Uterus (tissue), 4 donors: ENCODE results near the gene DDX27. TPM values are rescaled to one million over a fixed set of nuclear protein-coding genes. Genes with fewer than 3 reads are reported as not detected.

Experiments used
- DNase-seq, 2 donors: peaks; one replicate each; pipeline ENCODE4 v3.0.0-alpha.2; 2019 to 2020
- H3K27ac ChIP-seq, 2 donors: fragments of 200-600 bp; sonication (generic); 1 replicate in 1 of 2; 2 replicates in 1 of 2; pipeline ENCODE4 v1.5.1; 2016 to 2018
- H3K27me3 ChIP-seq, 2 donors: fragments of 200-600 bp; sonication (generic); one replicate each; pipeline ENCODE4 v1.5.1; 2018 to 2019; ENCODE audit warnings: control low read depth in 1 of 2
- H3K36me3 ChIP-seq, 2 donors: fragments of 200-600 bp; sonication (generic); one replicate each; pipeline ENCODE4 v1.5.1; 2019; ENCODE audit warnings: control low read depth in 1 of 2
- H3K4me1 ChIP-seq, 2 donors: fragments of 200-600 bp; sonication (generic); one replicate each; pipeline ENCODE4 v1.5.1; 2018 to 2019; ENCODE audit warnings: control low read depth in 1 of 2
- H3K4me3 ChIP-seq, 2 donors: fragments of 200-600 bp; sonication (generic); 1 replicate in 1 of 2; 2 replicates in 1 of 2; pipeline ENCODE4 v1.5.1; 2018 to 2019; ENCODE audit warnings: mild to moderate bottlenecking in 1 of 2
- H3K9me3 ChIP-seq, 2 donors: fragments of 200-600 bp; sonication (generic); one replicate each; pipeline ENCODE4 v1.5.1; 2019; ENCODE audit warnings: control low read depth in 1 of 2
- CTCF ChIP-seq, 4 experiments: fragments of 200-600 bp in 2 of 4; fragments of 450-650 bp in 2 of 4; sonication (generic) in 2 of 4; IDR thresholded peaks; one replicate each; pipeline ENCODE4 v1.5.1; 2016 to 2019; ENCODE audit warnings: antibody characterized with exemption in 4 of 4, mild to moderate bottlenecking in 2 of 4, moderate library complexity in 1 of 4
- POLR2A ChIP-seq, 2 donors: fragments of 450-650 bp; IDR thresholded peaks; one replicate each; pipeline ENCODE4 v1.6.1; 2016; ENCODE audit warnings: antibody characterized with exemption in 2 of 2, mild to moderate bottlenecking in 1 of 2, moderate library complexity in 1 of 2
- intact Hi-C: fragments of 100-400 bp; cut with DNase I; formaldehyde crosslinking; loops from one replicate; pipeline ENCODE4 v1.15.1; 2023; ENCODE audit warnings: low total_unique reads
- total RNA-seq, 4 donors: library from RNA; depleted of rRNA in 3 of 4; stranded (reverse); fragments of >200 nt in 3 of 4; gene quantifications; one replicate each; pipeline versions ENCODE4 v1.1.0 to v1.2.4, GENCODE V29; 2014 to 2023
- donor health status: DM: yes; HTN: yes; CAD: no.

DDX27 gene
- total RNA-seq, 4 donors from 2014 or later = 11.8 to 35.8 (median 26.5) TPM

DNA sequence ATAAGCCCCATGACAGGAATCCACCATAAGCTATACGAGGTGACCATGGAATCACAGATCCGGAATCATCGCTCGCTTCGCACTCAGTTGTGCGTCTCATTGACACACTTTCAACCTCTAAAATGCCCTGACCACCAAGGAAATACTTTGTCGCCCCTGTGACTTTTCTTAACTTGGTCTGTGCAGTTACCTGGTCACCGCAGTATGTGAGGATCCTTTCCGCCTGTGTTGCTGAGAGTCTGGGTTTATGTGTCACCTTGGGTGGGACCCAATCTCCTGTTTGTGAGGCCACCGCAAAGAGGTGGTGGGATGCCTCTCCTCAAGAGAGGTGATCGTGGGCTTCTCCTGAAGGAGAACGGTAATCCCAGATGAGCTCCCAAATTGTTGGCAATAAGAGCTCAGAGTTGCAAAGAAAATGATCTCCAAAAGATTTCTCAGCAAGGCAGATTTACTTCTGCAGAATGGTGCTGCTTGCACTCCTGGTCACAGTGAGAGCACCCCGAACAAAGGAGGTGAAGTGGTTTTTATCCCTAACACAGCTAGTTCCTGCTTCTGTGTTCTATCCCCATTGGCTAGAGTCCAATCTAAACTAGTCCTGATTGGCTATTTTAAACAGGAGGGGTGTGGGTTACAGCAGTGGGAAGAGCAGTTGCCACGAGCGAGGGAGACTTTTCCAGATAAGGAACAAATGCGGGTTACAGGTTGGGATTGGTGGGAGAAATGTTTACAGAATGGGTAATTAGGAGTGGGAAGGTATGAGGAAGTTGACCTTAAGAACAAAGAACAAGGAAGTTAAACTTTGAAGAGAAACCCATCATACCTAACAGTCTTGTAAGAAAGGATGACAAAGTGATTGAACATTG lies 67.7 kb downstream of the DDX27 start:
- Histone ChIP-seq H3K4me1 (no peaks in the 10 kb centered on the region), H3K9me3 (peaks cover 0 to 21% of the 10 kb centered on the region in 2 donors), H3K36me3 (no peaks in the 10 kb centered on the region), H3K27me3 (no peaks in the 10 kb centered on the region), H3K4me3 (no peak overlapping the region), H3K27ac (no peak overlapping the region)
- no peak for TF ChIP-seq POLR2A (IDR thresholded peaks at IDR 0.05)
- no peak for TF ChIP-seq CTCF (IDR thresholded peaks at IDR 0.05)
- no peak for DNase-seq
- intact Hi-C loops = no loop called here

- H3K27ac ChIP-seq = no peak overlapping the region
- no peak for DNase-seq
- H3K36me3 ChIP-seq = no peaks in the 10 kb centered on the region
- H3K27me3 ChIP-seq = no peaks in the 10 kb centered on the region
- H3K4me1 ChIP-seq = no peaks in the 10 kb centered on the region
- peaks cover 0 to 21% of the 10 kb centered on the region in 2 donors for H3K9me3 ChIP-seq
- no peak overlapping the region for H3K4me3 ChIP-seq
- TF ChIP-seq CTCF (IDR thresholded peaks at IDR 0.05) = no peak
- TF ChIP-seq POLR2A (IDR thresholded peaks at IDR 0.05) = no peak
- intact Hi-C loops = no loop called here
Measured at GRCh38 chr20:49287555-49288249, 68.5 kb downstream of the DDX27 start.

DNA sequence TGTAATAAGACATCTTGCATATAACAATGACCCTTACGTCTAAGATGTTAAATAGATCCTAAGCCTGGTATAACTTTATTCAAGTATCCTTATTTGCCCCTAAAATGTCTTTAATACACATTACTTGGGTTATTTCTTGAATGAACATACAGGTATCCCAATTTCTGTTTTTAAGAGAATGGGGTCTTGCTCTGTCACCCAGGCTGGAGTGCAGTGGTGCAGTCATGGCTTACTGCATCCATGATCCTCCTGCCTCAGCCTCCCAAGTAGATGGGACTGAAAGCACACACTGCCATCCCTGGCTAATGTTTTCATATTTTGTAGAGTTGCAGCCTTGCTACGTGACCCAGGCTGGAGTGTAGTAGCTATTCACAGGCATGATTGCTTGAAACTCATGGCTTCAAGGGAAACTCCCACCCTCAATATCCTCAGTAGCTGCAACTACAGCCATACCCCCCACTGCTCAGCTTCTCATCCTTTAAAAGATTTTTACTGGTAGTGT lies 69.1 kb downstream of the DDX27 start:
- H3K4me3 ChIP-seq = no peak overlapping the region
- H3K27me3 ChIP-seq = no peaks in the 10 kb centered on the region
- no peaks in the 10 kb centered on the region for H3K36me3 ChIP-seq
- peaks cover 0 to 21% of the 10 kb centered on the region in 2 donors for H3K9me3 ChIP-seq
- TF ChIP-seq CTCF (IDR thresholded peaks at IDR 0.05) = no peak
- no peak for TF ChIP-seq POLR2A (IDR thresholded peaks at IDR 0.05)
- H3K4me1 ChIP-seq = no peaks in the 10 kb centered on the region
- H3K27ac ChIP-seq = no peak overlapping the region
- DNase-seq = no peak
- intact Hi-C loops = no loop called here

GRCh38 chr20:49288784-49289696 lies 69.8 kb downstream of the DDX27 start:
- Histone ChIP-seq H3K36me3 (no peaks in the 10 kb centered on the region), H3K27me3 (no peaks in the 10 kb centered on the region), H3K9me3 (peaks cover 0 to 21% of the 10 kb centered on the region in 2 donors), H3K27ac (no peak overlapping the region), H3K4me1 (no peaks in the 10 kb centered on the region), H3K4me3 (no peak overlapping the region)
- TF ChIP-seq CTCF (IDR thresholded peaks at IDR 0.05) (no peak), POLR2A (IDR thresholded peaks at IDR 0.05) (no peak)
- DNase-seq = no peak
- intact Hi-C loops = no loop called here
